22Rv1 (cell line): ENCODE measurements around the gene DSTN.

Experiments used
- H3K27ac ChIP-seq: fragments of 450-650 bp; 2 replicates; pipeline ENCODE4 v1.5.1; 2017
- ZFX ChIP-seq: fragments of 450-650 bp; IDR thresholded peaks from 2 replicates; pipeline ENCODE4 v1.6.1; 2017; ENCODE audit warnings: antibody characterized with exemption, borderline replicate concordance
- TF ChIP-seq, protein P1 (sequence below): fragments of 450-650 bp; IDR thresholded peaks from 2 replicates; pipeline ENCODE4 v1.5.1; 2017; ENCODE audit warnings: mild to moderate bottlenecking

DSTN gene

DNA sequence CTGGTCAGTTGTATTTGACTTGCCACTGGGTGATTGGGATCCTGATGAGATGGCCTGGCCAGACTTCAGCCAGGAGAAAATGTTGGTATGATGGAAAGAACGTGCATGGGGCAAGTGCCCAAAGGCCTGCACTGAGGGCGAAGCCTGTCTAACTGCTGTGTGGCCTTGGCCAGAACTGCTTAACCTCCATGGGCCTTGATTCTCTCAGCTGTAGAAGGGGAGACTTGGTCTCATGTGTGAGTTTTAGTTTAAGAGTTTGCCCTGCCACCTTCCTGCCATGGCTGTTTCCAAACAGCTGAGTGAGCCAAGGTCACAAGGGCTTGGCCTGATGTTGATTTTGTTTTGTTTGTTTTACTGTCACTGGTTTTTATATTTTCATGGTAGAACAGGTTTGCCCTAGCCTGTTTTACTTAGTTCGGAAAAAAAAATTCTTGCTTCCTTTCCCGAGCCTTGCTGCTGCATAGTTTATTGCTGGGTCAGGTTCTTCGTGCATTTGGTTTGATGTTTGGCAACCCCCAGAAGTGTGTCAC lies 35.3 kb downstream of the DSTN start:
- TF ChIP-seq ZFX: no peak
- TF ChIP-seq, protein P1, sequence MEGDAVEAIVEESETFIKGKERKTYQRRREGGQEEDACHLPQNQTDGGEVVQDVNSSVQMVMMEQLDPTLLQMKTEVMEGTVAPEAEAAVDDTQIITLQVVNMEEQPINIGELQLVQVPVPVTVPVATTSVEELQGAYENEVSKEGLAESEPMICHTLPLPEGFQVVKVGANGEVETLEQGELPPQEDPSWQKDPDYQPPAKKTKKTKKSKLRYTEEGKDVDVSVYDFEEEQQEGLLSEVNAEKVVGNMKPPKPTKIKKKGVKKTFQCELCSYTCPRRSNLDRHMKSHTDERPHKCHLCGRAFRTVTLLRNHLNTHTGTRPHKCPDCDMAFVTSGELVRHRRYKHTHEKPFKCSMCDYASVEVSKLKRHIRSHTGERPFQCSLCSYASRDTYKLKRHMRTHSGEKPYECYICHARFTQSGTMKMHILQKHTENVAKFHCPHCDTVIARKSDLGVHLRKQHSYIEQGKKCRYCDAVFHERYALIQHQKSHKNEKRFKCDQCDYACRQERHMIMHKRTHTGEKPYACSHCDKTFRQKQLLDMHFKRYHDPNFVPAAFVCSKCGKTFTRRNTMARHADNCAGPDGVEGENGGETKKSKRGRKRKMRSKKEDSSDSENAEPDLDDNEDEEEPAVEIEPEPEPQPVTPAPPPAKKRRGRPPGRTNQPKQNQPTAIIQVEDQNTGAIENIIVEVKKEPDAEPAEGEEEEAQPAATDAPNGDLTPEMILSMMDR: no peak
- H3K27ac ChIP-seq: peak overlapping the region; percentile 86

DNA sequence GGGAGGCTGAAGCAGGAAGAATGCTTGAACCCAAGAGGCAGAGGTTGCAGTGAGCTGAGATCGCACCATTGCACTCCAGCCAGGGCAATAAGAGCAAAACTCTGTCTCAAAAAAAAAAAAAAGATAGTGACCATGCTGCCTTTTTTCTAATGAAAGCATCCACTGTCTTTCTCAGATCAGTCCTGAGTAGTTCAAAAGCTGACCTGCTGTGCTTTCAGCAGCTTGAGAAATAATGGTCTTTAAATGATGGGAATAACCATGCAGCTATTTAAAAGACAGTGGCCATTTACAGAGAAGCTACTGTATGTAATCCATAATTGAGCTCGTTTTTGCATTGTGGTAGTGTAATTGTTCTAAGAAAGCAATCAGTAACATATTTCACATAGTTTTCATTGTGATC lies 36.1 kb downstream of the DSTN start:
- TF ChIP-seq, protein P1: no peak
- TF ChIP-seq ZFX: no peak
- peak overlapping the region; percentile 86 for H3K27ac ChIP-seq

DNA sequence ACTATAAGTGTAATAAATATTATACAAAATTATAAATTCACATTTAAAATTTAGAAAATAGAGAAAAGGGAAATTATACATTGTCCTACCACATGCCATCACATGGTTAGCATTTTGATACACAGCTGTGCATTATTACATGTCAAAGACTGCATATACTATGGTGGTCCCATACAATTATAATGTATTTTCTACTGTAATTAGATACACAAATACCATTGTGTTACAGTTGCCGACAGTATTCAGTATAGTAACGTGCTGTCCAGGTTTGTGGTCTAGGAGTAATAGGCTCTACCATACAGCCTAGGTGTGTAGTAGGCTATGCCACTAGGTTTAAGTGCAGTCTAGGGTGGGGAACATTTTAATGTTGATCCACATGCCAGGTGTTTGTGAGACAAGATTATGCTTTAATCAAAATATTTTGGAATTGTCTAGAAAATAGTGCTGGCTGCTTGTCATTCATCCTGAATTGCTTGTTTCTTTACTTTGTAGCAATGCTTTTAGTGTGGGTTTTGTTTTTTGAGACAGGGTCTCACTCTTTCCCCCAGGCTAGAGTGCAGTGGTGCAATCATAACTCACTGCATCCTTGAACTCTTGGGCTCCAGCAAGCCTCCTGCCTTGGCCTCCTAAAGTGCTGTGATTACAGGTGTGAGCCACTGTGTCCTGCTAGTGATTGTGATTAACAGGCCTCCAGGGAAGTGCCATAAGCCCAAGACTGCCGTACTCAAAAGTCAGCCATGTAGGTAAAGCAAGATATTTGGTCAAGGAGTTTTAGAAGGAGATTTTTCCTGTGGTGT lies 39.0 kb downstream of the DSTN start:
- H3K27ac ChIP-seq: peak overlapping the region; percentile 52
- TF ChIP-seq, protein P1: no peak
- TF ChIP-seq ZFX: no peak

DNA sequence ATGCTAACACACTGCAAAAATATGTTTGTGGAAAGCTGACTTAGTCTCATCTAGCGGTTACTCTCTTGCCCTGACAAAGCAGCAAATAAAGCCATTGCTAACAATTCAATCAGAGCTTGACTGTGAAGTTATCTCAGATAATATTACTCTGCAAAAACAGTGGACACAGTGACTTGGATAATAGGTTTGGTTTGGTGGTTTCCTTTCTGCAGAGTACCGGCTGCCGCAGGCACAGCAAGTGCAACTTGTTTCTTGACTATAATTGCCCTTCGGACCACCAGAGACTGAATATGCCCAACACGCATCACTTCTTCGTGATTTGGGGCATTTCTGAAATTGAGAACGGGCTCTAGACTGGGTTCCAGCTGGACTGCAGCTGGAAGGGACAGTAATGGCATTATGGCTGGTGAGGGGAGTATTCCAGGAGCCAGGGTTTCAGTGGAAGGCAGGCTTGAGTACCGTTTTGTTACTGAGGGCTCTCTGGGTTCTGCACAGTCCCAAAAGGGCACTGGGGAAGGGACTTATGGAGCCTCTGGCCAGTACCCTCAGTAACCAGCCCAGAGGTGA lies 40.0 kb downstream of the DSTN start:
- no peak for TF ChIP-seq ZFX
- TF ChIP-seq, protein P1: no peak
- H3K27ac ChIP-seq: peak overlapping the region; percentile 52

DNA sequence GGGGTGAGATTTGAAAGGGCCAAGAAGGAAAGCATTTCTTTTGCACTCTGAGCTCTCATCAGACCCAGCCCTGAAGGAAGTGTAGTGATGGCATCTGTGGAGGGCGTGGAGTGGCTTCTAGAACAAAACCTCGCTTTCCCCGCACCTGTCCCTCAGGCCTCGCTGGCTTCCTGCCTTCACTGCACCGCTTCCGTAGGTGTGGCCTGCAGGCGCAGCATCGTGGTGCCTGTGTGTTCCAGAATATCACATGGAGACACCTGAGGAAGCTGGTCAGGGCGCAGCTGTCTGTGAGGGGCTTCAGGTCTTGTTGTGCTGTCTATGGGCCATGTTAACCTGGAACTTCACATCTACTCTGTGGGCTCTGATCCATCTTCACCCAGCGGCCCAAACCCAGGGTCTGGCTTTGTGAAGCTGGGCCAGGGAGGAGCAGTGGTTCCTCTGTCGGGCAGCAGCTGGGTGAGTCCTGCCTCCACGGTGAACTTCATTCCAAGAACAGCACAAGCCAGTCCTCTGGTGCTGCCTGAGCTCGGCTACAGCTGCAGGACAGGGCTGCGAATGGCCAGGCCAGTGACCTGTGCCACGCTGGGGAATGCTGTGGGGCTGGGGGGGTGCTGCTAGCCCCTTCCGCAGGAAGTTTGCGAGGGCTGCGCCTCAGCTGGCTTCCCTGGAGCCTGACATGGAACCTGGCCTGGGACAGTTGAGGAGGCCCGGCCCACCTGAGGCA lies 40.9 kb downstream of the DSTN start:
- TF ChIP-seq ZFX: no peak
- peak overlapping the region; percentile 52 for H3K27ac ChIP-seq

DNA sequence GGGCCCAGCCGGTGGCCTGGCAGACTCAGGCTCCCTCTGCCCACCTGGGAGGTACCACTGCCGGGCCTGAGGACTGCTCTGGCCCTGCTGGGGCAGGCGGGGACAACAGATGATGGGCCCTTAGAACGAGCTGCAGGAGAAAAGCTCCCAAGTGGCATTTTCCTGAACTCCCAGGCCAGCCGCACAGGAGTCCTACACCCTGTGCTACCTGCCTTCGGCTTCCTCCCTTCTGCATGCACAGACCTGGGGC lies 41.3 kb downstream of the DSTN start:
- peak overlapping the region; percentile 52 for H3K27ac ChIP-seq
- TF ChIP-seq, protein P1: no peak
- no peak for TF ChIP-seq ZFX

DNA sequence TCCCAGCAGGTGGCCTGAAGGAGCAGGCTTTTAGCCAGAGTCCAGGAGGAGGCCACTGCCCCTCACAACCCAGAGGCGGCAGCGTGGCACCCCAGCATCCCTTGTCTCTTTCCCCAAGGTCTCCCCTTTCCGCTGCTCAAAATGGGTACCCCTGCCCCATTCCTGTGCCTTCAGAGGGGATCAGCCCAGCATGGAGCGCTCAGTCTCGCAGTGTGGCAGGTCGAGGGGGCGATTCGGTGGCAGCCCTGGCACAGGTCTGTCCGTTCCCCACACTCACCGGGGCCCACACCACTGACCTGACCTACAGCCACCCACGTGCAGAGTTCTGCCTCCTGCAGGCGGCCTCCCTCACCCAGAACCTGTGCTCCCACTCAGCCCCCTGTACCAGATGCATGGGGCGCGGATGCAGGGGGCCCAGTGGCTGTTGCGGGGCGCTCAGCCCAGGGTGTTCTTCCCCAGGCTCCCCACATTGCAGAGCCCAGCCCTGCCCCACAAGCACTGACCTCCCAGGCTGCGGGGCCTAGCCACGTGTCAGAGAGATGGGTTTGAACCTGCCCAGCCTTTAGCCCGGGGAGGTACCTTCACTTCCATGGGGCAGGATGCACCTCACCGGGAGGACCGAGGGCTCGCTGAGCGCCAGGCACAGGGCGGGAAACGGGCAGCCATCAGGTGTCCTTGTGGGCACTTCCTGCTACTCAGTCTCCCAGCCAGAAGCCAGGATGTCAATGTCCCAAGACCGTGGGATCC lies 41.8 kb downstream of the DSTN start:
- peak overlapping the region; percentile 52 for H3K27ac ChIP-seq
- TF ChIP-seq ZFX: no peak
- TF ChIP-seq, protein P1: peak; percentile 45
